Smooth muscle cell of the brain vasculature (primary cell): ENCODE measurements around the gene TRAK1.
"Not testable (repeated sequence)": the region's sequence is repeated elsewhere in the genome, so short reads cannot be mapped to it uniquely, and the experiment has no call there.

Experiments
- DNase-seq: peaks from one replicate; pipeline ENCODE4 v3.0.0-alpha.2; 2012; ENCODE audit warnings: low read depth, low spot score

The TRAK1 gene

GRCh38 chr3:42090973-42091731 lies at the start of gene TRAK1:
TRAK1 (plus strand) TSS chr3:42091357; CDS start chr3:42091470, 113 bp downstream.
- DNase-seq = no peak

GRCh38 chr3:42042747-42043098 lies 48.4 kb upstream of the TRAK1 start:
- no peak for DNase-seq

- peak; percentile 88 for DNase-seq
Measured at GRCh38 chr3:42043099-42043813, 47.9 kb upstream of the TRAK1 start.

GRCh38 chr3:42045708-42046243 lies 45.4 kb upstream of the TRAK1 start:
- no peak for DNase-seq

- not testable (repeated sequence) for DNase-seq
Measured at GRCh38 chr3:42048526-42048925, 42.6 kb upstream of the TRAK1 start.

GRCh38 chr3:42050126-42050525 lies 41.0 kb upstream of the TRAK1 start:
- no peak for DNase-seq

- no peak for DNase-seq
Measured at GRCh38 chr3:42051384-42052131, 39.6 kb upstream of the TRAK1 start.

- DNase-seq = no peak
Measured at GRCh38 chr3:42052132-42052483, 39.0 kb upstream of the TRAK1 start.

GRCh38 chr3:42052484-42053351 lies 38.4 kb upstream of the TRAK1 start:
- DNase-seq = no peak

- no peak for DNase-seq
Measured at GRCh38 chr3:42053476-42053875, 37.7 kb upstream of the TRAK1 start.

GRCh38 chr3:42055291-42055690 lies 35.9 kb upstream of the TRAK1 start:
- DNase-seq = no peak

- no peak for DNase-seq
Measured at GRCh38 chr3:42056840-42057239, 34.3 kb upstream of the TRAK1 start.

GRCh38 chr3:42057561-42058211 lies 33.5 kb upstream of the TRAK1 start:
- DNase-seq = no peak

- DNase-seq = no peak
Measured at GRCh38 chr3:42061025-42061712, 30.0 kb upstream of the TRAK1 start.

- peak; percentile 39 for DNase-seq
Measured at GRCh38 chr3:42061713-42062380, 29.3 kb upstream of the TRAK1 start.

- no peak for DNase-seq
Measured at GRCh38 chr3:42062464-42062863, 28.7 kb upstream of the TRAK1 start.

- DNase-seq = no peak
Measured at GRCh38 chr3:42063888-42064287, 27.3 kb upstream of the TRAK1 start.

GRCh38 chr3:42066516-42067181 lies 24.5 kb upstream of the TRAK1 start:
- no peak for DNase-seq

- DNase-seq = peak; percentile 37
Measured at GRCh38 chr3:42067326-42067725, 23.8 kb upstream of the TRAK1 start.
